GM23248 (cell line): Measurements from ENCODE around the gene FXR2.

ENCODE experiments used
- EZH2 ChIP-seq: fragments of 200-600 bp; sonication (generic); IDR thresholded peaks from 2 replicates; pipeline ENCODE4 v1.6.1; 2018; ENCODE audit warnings: antibody characterized with exemption, mild to moderate bottlenecking; ENCODE audit not compliant: insufficient read depth, poor library complexity, severe bottlenecking
- EZH2phosphoT487 ChIP-seq: fragments of 200-600 bp; sonication (generic); IDR thresholded peaks from 2 replicates; pipeline ENCODE4 v1.6.1; 2018; ENCODE audit warnings: antibody characterized with exemption, moderate library complexity, mild to moderate bottlenecking, low read depth; ENCODE audit not compliant: insufficient read depth

DNA sequence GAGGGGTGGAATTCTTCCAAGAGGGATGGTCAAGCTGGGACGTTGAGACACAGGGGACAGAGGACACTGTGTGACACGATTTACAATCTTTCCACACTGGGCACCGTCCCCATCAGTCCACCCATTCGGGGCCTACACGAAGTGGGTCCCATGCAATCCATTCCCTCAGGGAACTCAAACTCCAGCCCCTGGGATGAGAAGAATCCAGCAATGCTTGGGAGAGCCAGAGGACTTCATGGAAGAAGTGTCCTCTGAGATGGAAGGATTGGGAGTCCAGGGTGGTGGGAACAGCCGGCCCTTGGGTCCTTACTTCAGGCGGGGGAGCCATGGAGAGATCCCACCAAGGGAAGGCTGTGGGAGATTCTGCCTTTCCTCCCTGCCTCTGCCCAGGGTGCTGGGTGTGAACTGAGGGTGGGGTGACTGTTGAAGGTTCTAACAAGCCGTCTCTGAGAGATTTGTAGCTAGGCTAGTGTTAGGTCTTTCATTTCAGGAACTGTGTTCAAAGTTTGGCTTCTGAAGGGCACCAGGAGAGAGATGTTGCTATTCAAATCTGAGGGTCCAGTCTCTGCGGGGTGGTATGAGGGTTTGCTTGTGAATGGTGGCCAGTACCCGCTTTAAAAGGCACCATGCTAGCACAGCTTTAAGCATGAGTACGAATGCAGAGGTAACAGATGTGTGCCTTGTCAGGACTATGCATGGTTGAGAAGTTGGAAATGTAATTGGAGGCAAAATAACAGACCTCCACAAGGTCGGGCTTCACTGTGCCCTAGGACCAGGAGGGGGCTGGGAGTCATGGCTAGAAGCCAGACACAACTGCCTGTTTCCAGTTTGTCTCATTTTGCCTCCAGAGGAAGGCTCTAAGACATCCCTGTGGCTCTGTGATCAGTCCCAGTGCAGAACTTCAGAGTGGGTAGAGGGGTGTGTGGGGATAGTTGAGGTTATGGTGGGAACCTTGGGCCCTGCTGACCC lies 38.0 kb upstream of the FXR2 start:
- no peak for TF ChIP-seq EZH2
- no peak for TF ChIP-seq EZH2phosphoT487
